Fibroblast of lung (primary cell): ENCODE results near the gene KATNAL1.

ENCODE experiments used
- CTCF ChIP-seq, 2 donors: IDR thresholded peaks in 1 of 2; conservative IDR thresholded peaks in 1 of 2; 1 replicate in 1 of 2; 2 replicates in 1 of 2; pipeline ENCODE4 v1.5.1; 2011 to 2012; ENCODE audit warnings: low read length in 2 of 2, control low read depth in 1 of 2, inconsistent platforms in 1 of 2, low read depth in 1 of 2, mild to moderate bottlenecking in 1 of 2
- EZH2 ChIP-seq: IDR thresholded peaks from 2 replicates; pipeline ENCODE4 v1.5.1; 2012; ENCODE audit warnings: low read length, control low read depth, mild to moderate bottlenecking; ENCODE audit errors: missing control alignments

GRCh38 chr13:30196025-30196424 is 111.3 kb downstream of the KATNAL1 start:
- no peak for TF ChIP-seq CTCF (conservative IDR thresholded peaks at IDR 0.05 in 1 of 2, IDR thresholded peaks at IDR 0.05 in 1 of 2; ENCODE audit: low read depth in 1 of 2, low read length in 2 of 2)
- no peak for TF ChIP-seq EZH2
